GM19452 (cell line): ENCODE data around the gene ATCAY.
"Not testable (repeated sequence)": the region's sequence is repeated elsewhere in the genome, so short reads cannot be mapped to it uniquely, and the experiment has no call there.

Experiments used
- ATAC-seq: cut with Tn5 transposase; IDR thresholded peaks from one replicate; pipeline ENCODE4 v1.9.1; 2021; ENCODE audit not compliant: unreplicated experiment

Gene ATCAY

DNA sequence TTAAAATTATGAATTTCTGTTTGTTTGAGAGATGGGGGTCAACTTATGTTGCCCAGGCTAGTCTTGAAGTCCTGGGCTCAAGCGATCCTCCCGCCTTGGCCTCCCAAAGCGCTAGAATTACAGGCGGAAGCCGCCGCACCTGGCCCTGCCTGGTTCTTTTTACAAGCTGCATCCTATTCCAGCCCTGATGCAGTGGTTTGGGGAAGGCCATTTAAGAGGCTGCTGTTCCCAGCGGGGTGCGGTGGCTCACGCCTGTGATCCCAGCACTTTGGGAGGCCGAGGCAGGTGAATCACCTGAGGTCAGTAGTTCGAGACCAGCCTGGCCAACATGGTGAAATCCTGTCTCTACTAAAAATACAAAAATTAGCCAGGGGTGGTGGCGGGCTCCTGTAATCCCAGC lies 87.5 kb downstream of the ATCAY start:
- ATAC-seq, result not testable (repeated sequence)

DNA sequence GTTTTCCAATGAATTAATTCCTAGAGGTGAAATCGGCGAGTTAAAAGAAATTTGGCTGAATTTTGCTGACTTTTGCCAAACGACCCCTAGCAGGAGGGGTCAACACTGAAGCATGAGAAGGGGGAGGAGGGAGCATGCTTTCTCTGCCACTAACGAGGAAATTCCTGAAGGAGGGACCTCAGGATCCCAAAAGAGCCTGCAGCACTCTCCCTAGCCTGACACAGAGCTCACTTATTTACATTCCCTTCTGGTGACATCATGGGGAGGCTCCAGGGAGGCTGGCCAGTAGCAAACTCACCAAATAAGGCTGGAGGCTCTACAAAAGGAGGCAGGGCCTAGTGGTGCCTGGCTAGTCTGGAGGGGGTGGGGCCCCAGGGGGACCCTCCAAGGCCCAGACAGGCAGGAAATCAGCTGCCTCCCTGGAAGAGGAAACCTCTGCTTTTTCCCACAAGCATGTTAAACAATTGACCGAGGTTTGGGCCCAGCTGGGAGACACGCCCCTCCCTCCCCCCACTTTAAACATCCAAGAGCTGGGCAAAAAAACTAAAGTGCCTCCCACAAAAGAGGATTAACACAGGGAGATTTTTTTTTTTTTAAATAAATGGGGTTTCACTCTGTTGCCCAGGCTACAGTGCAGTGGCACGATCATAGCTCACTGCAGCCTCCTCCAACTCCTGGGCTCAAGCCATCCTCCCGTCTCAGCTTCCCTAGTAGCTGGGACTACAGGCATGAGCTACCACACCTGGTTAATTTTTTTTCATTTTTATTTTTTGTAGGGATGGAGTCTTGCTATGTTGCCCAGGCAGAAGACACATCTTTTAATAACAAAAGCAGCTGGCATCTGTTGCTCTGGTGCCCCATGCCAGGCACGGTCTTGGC lies 88.3 kb downstream of the ATCAY start:
- no peak for ATAC-seq

DNA sequence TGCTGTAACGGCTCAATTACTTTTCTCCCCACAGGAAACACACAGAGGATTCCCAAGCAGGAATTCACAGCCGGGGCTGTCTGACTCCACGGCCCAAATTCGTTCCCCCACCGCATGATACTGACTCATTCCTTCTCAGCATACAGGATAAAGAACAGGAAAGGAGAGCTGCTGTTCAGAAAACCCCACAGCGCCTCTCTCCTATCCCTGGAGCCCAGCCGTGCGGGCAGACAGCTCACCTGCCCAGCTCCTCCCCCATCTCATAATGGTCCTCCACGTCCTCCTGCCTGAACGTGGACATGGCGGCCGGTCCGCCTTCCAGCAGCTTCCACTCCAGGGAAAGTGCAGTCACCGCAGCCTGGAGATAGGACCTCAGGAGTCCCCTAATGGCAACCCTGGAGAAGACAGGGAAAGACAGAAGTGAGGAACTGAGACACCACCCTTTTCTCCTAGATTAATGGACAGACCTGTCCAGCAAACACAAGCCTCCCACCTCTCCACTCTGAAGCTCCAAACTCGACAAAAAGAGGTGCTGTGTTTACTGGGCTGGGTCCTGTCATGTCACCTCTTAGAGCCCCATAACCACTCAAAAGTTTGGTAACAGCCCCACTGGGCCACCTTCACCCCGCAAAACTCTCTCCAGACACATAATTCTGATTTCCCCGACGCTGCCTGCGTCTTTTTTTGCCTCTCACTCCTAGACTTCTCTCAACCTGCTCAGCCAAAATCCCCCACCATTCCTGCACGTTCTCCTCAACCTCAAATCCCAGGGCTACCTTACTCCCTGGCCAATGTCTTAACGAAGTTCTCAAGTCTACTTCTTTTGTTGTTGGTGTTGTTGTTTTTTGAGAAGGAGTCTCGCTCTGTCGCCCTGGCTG lies 89.2 kb downstream of the ATCAY start:
- no peak for ATAC-seq

DNA sequence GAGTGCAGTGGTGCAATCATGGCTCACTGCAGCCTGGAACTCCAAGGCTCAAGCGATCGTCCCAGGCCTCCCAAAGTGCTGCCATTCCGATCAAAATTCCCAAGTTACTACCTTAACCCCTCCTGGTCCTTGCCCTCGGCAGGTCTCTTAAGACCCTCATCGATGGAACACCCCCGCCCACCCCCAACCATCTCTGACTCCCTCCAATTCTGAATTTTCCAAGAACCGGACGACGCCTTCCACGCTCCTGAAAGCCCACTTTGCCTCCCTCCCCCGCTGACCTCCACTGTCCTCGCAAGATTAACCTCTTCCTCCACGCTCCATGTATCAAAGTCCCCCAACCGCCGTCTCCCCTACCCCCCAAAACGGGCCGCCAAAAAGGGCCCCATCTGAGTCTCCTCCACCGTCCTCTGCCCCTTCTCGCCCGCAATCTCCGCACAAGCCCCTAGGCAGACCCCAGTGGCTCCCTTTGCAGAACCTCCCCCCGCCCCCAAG lies 89.9 kb downstream of the ATCAY start:
- ATAC-seq, result no peak

DNA sequence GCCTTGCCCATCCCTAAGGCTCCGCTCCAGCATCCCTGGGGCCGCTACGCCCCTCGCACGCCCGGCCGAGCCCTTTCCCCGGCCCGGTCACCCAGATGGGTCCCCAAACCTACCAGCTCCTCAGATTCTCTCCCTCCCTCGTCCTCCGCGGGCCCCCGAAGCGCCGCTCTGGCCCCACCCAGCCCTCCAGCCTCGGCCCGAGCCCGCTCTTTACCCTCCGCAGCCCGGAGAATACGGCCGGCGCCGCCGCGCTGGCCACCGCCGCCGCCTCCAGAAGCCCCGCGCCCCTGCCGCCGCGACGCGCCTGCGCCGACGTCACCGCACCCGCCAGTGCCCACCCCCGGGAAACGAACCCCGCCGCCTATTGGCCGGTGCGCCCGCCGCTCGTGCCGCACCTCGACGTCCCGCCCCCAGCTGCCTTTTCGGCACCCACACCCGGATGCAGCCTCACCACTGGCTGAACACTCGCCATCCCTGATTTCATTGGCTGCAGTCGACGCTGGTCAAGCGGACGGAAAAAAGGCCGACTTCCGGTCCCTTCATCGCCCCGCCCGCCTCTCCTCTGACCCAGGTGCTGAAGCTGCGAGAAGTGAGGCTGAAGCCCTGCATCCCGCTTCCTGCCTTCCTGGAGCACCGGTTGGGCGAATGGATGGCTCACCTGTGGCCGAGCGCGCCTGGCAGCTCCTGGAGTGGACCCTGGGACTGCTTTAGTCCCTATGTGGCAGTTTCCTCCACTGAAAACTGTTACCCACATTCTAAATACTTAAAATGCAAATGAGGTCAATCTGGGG lies 90.5 kb downstream of the ATCAY start, which contains the start of gene DAPK3:
DAPK3 (minus strand) TSS at position 292 of the 791 bp plus-strand sequence. CDS start 1,364 bp downstream, outside the sequence.
- peak; percentile 85 for ATAC-seq

DNA sequence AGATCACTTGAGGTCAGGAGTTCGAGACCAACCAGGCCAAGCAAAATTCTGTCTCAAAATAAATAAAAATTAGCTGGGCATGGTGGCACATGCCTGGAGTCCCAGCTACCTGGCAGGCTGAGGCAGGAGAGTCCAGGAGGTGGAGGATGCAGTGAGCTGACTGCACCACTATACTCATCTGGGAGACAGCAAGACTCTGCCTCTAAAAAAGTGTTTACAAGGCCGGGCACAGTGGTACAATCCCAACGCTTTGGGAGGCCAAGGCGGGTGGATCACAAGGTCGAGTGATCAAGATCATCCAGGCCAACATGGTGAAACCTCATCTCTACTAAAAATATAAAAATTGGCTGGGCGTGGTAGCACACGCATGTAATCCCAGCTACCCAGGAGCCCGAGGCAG lies 94.7 kb downstream of the ATCAY start:
- no peak for ATAC-seq

DNA sequence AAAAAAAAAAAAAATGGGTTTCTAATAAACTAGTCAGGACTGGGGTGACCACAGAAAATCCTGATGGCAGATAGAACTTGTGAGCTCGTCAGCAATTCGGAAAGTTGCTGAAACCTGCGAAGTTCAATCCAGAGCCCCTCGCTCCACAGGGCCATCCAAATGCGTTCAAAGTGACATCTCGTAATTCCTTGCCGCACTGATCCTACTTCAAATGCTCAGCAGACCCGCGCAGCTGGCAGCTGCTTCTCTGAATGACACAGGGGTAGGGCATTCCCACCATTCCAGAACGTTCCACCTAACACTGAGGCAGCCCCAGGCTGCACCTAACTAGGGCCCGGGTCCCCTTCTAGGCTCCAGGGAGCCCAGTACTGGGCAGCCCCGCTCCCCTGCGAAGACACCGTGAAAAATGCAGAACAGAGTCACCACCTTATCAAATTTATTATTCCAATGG lies 95.2 kb downstream of the ATCAY start:
- ATAC-seq, result no peak

DNA sequence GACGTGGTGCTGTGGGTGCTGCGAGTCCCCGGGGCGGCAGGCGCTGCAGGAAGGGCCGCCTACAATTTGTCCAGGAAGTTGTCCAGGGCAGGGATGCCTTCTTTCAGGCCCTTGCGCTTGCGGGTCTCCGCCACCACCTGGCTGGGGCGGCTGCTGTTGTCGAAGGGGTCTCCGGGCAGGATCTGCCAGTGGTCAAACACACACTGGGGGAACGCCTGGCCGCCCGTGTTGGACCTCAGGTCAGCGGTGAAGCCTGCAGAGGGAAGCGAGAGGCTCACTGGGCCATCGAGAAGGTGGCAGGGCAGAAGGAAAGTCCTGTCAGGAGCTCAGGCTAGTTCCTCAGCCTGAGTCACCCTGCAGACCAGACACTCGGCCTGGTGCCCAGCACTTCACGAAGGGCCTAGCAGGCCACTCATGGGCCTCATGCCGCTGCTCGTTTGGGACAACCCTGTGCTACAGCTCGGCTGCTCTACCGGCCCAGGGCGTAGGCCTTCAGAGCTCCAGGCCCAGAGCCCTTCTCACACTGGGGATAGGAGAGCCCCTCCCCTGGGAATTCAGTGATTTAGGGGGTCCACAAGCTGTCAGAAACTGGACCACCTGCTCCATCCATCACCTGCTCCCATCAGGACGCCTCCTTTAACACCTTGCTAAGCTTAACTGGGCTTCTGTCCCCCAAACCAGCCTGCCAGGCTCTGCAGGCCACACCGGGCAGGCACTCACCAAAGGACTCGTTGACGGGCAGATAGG lies 96.2 kb downstream of the ATCAY start:
- no peak for ATAC-seq
